ENCODE results near the gene RAB11FIP3.

- no peak for TF ChIP-seq CTCF (IDR thresholded peaks at IDR 0.05; ENCODE audit: low read depth, low read length)
- no peak for TF ChIP-seq EZH2phosphoT487 (IDR thresholded peaks at IDR 0.05; ENCODE audit: low read depth)
Observed at GRCh38 chr16:491220-491919, 65.9 kb downstream of the RAB11FIP3 start.
